ENCODE measurements around the gene COL6A1.
"Not testable (repeated sequence)": the region's sequence is repeated elsewhere in the genome, so short reads cannot be mapped to it uniquely, and the experiment has no call there.

COL6A1 gene

GRCh38 chr21:45996311-45997204, 15.0 kb downstream of the COL6A1 start:
- no peak for DNase-seq

- DNase-seq = no peak
Measured at GRCh38 chr21:45997205-45997494, 15.6 kb downstream of the COL6A1 start.

- DNase-seq = no peak
Measured at GRCh38 chr21:45997495-45998275, 16.1 kb downstream of the COL6A1 start.

- no peak for DNase-seq
Measured at GRCh38 chr21:45998276-45998701, 16.7 kb downstream of the COL6A1 start.

- DNase-seq = no peak
Measured at GRCh38 chr21:45998871-45999580, 17.5 kb downstream of the COL6A1 start.

- no peak for DNase-seq
Measured at GRCh38 chr21:45999581-46000181, 18.1 kb downstream of the COL6A1 start.

GRCh38 chr21:46000182-46000730, 18.7 kb downstream of the COL6A1 start:
- DNase-seq = no peak

- no peak for DNase-seq
Measured at GRCh38 chr21:46000731-46001641, 19.4 kb downstream of the COL6A1 start.

- no peak for DNase-seq
Measured at GRCh38 chr21:46001821-46002681, 20.5 kb downstream of the COL6A1 start.

GRCh38 chr21:46002841-46003574, 21.4 kb downstream of the COL6A1 start:
- DNase-seq = no peak

GRCh38 chr21:46003575-46004007, 22.0 kb downstream of the COL6A1 start:
- DNase-seq = no peak

GRCh38 chr21:46004168-46004861, 22.7 kb downstream of the COL6A1 start:
- DNase-seq = no peak

GRCh38 chr21:46005081-46005480, 23.5 kb downstream of the COL6A1 start:
- no peak for DNase-seq

- no peak for DNase-seq
Measured at GRCh38 chr21:46005481-46005881, 23.9 kb downstream of the COL6A1 start.

GRCh38 chr21:46005894-46006546, 24.4 kb downstream of the COL6A1 start:
- not testable (repeated sequence) for DNase-seq

- no peak for DNase-seq
Measured at GRCh38 chr21:46006547-46007491, 25.2 kb downstream of the COL6A1 start.

- DNase-seq = no peak
Measured at GRCh38 chr21:46007492-46007868, 25.9 kb downstream of the COL6A1 start.
